Measurements from ENCODE around the gene PLAC9. TPM values are rescaled to one million over a fixed set of nuclear protein-coding genes. Genes with fewer than 3 reads are reported as not detected.

Gene PLAC9
- polyA plus RNA-seq, 4 donors, result 20.1 to 69.0 (median 25.6) TPM

DNA sequence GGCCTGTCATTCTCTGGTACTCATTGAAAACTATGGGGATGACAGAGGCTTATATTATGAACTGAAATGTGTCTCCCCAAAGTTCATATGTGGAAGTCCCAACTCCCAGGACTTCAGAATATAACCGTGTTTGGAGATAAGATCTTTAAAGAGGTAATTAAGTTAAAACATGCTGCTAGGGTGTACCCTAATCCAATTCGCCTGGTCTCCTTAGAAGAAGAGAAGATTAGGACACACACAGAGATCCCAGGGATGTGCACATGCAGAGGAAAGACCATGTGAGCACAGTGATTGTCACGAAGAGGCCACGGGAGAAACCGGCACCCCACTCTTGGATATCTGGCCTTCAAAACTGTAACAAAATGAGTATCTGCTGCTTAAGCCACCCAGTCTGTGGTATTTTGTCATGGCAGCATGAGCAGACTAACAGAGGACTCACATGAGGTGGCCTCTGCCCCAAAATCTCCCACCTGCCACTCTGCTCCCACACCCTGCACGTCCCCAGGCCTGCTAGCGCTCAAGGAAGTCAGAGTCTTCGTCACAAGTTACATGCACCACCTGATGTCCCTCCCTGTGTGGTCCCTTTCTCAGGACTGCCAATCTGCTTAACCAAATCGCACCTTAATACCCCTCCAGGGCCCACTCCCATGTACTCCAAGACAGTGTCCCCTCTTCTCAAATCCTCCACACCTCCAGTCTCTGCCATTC lies 26.8 kb downstream of the PLAC9 start:
- DNase-seq (ENCODE audit: low read depth in 4 of 4, low spot score in 3 of 4), result no peak

DNA sequence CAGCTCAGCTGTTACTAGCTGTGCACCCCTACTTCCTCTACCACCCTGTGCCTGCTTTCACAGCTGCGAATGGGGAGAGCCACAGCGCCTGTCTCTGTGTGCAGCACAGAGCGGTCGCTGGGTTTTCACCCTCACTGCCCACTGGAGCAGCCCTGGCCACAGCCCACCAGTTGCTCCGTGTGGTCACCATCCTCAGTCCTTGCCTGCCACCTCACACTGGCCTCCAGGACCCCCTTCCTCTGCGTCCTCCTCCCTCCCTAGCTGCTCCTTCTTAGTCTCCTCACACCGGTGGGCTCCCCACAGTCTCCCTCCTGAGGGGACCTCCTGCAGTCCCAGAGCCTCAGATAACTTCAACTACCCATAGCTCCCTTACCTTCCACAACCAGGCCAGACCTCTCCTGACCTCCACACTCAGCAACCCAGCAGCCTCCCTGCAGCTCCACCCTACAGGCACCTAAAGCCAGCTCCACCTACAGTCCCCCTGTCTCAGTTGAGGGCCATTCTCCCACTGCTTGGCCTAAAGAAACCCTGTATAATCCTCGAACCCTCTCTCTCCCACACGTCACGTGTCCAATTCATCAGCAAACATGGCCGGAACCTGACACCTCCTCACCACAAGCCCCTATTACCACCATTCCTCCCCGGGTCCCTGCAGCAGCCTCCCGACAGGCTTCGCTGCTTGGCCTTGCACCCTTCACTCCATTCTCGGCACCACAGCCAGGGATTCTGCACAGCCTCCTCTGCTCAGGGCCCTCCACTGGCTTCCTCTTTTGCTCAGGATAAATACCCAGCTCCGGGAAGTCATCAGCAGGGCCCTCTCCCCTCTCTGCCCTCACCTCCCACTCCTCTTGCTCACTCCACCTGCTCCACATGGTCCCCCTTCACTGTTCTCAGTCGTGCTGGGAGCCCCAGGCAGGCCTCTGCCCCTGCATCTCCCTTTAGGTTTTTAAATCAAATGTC lies 28.1 kb downstream of the PLAC9 start:
- DNase-seq (ENCODE audit: low read depth in 4 of 4, low spot score in 3 of 4), result no peak

DNA sequence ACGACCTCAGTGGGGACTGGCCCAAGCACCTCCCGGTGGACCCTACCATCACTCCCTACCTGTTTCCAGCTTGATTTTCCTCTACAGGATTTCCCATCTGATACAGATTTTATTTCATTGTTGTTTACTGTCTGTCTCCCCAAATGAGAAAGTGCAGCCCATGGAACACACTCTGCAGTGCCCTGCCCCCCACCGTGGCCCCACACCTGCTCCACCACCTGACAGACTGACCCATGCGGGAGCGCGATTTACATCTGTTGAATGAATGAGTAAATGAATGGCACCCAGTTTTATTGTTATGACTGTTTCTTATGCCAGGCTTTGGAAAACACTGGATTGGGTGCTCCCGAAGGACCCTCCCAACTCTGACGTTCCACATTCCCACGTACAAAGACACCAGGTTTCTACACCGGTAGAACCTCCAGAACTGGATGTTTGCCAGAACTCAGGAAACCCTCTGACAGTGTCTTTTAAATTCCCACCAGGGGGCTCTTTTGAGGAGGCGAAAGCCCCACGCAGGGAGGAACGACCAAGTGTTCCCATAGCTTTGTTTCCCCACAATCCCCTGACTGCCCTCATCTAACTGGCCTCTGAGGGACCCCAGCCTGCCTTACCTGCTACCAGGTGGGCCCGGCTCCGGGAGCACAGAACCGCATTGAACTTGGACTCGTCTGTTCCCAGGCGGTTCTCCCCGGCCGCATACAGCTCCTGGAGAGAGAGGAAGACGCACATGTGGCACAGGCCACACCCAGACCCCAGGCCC lies 29.0 kb downstream of the PLAC9 start:
- DNase-seq (ENCODE audit: low read depth in 4 of 4, low spot score in 3 of 4), result no peak

DNA sequence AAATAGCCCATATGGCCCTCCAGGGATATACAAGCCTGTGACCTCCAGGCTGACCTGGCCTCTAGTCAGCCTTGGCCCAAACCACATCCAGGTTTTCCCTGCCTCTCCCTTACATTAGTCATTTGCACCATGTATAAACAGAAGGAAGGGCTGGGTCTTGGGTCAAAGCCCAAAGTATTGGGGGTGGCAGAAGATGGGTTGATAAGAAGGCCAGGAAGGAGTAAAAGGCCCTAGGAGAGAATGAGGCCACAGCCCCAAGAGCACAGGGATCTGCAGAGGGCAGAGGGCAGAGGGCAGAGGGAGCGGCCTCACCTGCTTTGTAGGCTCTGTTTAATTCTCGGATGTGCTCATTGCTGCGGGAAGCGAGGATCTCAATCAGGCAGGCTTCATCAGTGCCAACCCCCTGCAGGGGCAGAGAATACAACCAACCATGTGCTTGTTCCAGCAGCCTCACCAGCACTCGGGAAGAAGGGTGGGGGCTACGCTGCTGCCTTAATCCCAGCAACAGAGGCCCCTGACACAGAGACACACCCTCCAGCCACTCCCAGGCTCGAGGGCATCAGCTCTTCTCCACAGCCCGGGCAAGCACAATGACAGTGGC lies 31.3 kb downstream of the PLAC9 start:
- no peak for DNase-seq (ENCODE audit: low read depth in 4 of 4, low spot score in 3 of 4)

DNA sequence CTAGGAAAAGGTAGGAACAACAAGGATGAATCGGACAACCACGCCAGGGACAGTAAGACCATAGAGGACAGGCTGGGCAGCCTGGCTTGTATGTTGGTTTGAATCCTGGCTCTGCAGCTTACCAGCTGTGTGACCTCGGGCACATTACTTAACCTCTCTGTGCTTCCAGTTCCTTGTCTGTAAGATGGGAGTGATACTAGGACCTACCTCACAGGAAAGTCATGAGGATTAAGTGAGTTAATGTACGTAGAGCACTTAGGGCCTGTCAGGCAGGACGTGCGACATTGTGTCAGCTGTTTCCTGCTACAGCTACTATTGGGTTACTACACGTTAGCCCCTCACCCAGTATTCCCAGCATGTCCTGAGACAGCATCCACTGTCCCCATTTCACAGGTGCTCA lies 32.1 kb downstream of the PLAC9 start:
- DNase-seq (ENCODE audit: low read depth in 4 of 4, low spot score in 3 of 4), result no peak

DNA sequence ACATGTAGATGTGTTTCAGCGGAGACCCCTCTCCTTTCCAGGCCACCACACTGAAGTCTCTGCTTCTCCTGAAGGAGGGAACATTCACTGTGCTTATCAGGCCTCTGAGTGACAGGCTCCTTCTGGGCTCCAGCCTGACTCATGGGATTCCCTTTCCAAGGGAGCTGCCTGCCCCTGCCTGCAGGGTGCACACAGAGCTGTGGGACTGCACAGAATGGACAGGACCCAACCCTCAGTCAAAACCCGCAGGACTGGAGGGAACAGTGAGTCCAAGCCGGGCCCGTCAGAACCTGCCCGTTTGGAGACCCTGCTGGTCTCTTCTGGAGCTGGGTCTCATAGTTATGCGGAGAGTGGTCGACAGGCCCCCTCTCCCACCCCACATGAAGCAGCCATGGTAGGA lies 32.6 kb downstream of the PLAC9 start:
- DNase-seq (ENCODE audit: low read depth in 4 of 4, low spot score in 3 of 4), result no peak

DNA sequence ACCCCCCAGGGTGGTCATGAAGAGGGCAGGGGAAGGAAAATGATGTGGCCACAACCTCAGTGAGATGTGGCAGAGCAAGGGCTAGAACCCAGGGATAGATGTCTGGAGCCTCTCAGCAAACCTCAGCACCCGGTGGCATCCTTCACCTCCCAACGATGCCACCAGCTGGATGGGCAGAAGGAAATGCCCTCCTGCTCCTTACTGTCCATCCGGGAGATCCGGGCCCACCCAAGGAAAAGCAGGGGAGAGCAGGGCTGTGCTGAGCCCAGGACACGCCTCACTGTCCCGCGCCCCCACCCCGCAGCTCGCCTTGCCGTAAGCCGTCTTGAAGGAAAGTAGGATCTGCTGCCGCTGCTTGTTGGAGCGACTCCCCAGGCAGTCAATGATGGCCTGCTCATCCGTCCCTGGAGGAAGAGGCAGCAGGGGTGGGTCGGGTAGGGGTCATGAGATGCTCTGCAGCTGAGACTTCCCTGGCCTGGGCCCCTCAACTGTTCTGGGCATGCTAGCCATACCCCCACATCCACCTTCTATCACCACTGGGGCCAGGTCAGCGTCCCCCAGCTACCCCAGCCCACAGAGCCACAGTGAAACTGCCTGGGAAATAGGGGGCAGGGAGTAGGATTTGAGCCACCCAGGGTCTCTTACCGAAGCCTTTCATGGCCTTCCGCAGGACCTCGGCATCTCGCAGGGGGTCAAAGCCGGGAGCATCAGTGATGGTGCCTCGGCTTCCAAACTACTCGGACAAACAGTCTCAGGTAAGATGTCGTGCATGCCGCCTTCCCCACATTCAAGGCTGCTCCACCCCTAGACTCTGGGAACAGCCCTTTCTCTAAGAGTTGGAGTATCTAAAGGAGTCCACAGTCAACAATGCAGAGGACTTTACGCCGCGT lies 34.3 kb downstream of the PLAC9 start:
- DNase-seq (ENCODE audit: low read depth in 4 of 4, low spot score in 3 of 4), result no peak

DNA sequence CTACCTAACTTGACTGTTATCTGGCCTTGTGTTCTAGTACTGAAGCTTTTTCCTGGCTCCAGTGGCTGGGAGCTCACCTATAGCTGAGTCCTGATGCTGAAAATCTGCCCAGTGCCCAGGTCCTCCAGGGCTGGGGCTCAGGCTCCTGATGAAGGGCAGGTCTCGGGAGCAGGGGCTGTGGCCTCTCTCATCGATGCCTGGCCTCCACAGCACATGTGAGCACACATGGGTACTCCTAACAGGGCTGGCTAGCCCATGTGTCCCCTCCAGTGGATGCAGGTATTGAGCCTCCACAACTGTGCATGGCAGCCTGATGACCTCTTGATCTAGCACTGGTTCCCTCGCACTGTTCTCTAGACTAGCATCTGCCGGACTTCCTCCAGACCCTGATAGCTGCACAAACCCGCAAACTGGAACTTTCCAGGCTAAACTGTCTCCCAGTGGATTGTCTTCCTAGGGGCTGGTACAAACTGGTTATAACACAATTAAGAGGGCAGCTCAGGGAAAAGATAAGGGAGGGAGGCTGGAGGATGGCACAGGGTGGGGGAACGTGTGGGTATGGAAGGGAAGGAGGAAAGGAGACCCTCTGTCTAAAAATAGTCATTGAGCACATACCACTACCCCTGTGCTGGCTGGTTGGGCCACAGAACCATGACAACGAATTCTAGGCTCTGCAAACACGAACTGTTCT lies 35.1 kb downstream of the PLAC9 start:
- no peak for DNase-seq (ENCODE audit: low read depth in 4 of 4, low spot score in 3 of 4)

DNA sequence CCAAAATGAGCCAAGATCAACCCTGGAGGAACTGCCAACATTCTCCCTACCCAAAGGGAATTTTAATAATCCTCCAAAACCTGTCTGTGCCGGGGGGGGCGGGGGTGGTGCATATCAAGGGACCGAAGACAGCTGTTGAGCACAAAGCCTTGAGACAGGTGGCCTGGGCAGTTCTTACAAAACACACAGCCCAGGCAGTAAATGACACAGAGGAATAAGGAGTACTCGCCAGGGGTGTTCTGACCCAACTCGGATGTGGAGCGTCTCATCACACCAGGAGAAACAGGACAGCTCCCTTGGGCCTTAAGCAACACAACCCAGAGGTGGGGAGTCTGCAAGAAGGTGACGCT lies 35.6 kb downstream of the PLAC9 start:
- DNase-seq (ENCODE audit: low read depth in 4 of 4, low spot score in 3 of 4), result no peak

DNA sequence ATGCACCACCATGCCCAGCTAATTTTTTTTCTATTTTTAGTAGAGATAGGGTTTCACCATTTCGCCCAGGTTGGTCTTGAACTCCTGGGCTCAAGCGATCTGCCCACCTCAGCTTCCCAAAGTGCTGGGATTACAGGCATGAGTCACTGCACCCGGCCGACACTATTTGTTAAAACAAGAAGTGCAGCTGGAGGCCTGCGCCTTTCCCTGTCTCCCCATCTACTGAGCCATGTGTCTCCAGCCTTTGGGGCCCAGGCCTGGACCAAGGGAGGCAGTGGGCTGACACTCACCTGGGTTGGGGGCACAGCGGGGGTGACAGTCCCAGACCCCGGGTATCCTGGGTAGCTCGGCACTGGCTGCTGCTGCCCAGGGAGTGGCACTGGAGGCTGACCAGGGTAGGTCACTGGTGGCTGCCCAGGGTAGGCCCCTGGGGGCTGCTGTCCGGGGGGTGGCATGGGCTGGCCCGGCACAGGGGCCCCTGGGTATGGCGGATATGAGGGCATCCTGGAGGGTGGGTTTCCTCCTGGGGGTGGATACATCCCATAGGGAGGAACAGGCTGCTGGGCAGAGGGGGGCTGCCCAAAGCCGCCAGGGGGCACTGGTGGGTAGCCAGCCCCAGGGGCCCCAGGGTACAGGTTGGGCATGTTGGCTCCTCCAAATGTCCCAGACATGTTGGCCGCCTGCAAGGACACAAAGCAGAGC lies 36.3 kb downstream of the PLAC9 start:
- DNase-seq (ENCODE audit: low read depth in 4 of 4, low spot score in 3 of 4), result no peak

DNA sequence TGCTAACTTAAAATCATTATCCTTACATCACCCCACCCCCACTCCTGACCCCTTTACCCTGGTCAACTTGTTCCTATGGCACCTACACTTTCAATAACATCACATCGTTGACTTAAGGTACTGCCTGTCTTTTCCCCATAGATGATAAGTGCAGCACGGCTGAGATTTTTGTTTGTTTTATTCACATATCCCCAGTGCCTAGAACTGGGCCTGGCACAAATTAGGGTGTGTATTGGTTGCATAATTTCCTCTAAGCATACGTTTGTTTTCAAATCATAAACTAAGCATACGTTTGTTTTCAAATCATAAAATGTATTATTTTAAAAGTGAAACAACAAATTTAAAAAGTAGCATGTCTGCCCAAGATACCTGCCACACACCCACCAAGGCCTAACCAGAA lies 37.5 kb downstream of the PLAC9 start:
- DNase-seq (ENCODE audit: low read depth in 4 of 4, low spot score in 3 of 4), result no peak

DNA sequence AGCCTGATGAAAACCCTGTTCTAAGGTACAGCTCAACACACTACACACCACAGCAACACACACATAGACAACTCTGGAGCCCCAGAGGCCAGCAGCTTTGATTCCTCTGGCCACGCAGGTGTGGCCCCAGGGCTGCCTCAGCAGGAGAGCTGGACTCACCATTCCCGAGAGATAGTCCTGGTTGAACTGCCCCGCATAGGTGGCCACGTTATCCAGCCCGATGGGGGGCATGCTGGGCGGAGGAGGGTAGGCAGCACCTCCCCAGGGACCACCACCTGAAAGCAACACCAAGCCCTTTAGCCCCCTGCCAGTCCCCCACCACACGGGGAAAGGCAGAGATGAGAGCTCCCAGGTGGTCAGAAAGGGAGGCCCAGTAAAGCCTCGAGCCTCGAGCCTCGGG lies 38.1 kb downstream of the PLAC9 start:
- no peak for DNase-seq (ENCODE audit: low read depth in 4 of 4, low spot score in 3 of 4)

DNA sequence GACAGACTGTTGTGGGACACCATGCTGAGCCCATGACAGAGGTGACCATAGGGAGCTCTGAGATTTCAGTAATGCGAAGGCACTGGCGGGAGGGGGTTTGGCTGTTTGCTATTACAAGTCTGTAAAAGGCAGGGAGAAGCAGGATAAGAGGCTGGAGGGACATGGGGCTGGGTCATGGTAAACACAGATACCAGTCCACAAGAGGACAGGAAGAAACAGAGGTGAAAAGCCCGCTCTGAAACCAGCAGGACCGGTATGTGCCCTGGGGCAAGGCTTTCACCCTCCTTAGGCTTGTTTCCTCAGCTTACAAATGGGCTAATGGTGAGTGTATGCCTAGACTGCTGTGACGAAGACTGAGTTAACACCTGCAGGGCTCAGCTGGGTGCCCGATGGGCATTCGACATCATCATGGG lies 38.7 kb downstream of the PLAC9 start:
- DNase-seq (ENCODE audit: low read depth in 4 of 4, low spot score in 3 of 4), result no peak

DNA sequence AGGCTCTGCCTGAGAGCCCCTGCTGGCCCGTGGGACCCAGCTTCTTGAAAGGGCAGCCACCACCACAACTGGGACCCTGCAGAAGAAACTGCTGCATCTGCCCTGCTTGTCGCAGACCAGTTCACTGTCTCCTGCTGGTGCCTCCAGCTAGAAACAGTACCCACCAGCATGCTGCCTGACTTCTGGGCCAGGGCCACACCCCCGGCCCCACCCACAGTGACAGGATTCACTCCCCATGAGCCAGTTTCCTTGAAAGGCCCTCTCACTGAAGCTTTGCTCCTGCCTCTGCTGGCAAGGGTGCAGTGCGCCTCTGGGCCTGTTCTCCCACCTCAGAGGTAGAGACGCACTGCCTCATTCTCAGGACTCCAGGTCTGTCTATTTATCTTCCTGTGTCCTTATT lies 40.4 kb downstream of the PLAC9 start:
- no peak for DNase-seq (ENCODE audit: low read depth in 4 of 4, low spot score in 3 of 4)

DNA sequence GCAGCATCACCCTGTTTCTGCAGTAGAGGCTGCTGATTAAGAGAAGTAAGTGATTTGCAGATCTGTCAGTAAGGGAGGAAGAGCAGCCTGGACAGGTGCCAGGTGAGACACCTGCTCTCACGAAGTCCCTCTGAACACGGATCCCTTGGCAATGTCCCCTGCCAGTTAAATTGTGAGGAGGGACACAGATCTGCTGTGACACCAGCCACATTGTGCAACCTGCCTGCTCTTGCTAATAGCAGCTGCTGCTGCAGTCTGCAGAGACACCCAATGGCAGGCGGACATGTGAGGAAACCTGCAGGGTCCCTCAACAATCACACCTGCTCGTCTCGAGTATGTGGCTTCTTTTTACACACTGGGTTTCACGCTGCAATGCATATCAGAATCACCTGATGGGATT lies 40.9 kb downstream of the PLAC9 start:
- DNase-seq (ENCODE audit: low read depth in 4 of 4, low spot score in 3 of 4), result no peak

DNA sequence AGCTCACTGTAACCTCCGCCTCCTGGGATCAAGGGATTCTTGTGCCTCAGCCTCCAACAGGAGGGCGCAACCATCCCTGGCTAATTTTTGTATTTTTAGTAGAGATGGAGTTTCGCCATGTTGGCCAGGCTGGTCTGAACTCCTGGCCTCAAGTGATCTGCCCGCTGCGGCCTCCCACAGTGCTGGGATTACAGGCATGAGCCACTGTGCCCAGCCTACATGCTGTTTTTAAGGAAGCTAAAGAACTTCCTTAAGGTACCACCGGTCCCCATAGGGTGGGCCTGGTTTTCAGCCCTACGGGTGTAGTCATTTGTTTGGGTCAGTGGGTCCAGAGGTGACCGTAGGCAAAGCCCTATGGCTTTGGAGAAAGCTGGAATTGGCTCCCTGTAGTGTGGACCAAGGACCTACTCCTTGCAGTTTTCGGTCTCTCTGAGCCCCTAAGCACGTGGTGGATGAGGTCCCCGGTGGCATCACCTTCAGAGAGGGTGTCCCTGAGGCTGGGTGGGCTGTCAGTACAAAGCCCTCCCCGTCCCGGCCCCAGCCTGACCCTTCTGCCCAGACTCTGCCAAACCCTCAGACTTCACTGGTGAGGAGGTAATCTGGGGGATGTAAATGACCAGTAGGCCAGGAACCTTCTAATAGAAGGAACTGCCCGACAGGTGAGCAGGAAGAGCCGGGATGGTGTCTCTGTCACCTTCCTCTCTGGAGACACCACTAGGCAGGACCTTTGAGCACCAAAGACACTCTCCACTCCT lies 42.3 kb downstream of the PLAC9 start:
- no peak for DNase-seq (ENCODE audit: low read depth in 4 of 4, low spot score in 3 of 4)

DNA sequence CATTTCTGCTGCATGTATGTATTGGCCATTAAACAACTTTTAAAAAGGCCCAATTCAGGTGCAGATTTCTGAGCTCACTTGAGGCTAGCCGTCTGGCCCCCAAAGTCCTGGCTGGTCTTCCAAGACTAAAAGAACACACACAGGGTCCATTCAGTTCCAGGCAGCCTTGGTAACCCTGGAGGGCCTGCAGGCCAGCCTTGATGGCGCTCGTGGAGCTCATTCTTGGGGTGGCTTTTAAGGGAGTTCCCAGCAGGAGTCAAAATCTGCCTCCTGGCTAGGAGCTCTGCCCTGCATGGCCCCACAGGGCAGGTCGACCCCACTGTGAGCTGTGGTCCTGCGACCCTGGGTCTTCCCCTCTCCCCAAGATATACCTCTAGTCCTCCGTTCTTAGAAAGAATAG lies 44.0 kb downstream of the PLAC9 start:
- DNase-seq (ENCODE audit: low read depth in 4 of 4, low spot score in 3 of 4), result no peak
